Astrocyte (in vitro differentiated cells and primary cell): ENCODE measurements around the gene POLR3C.

Source experiments
- CTCF ChIP-seq: IDR thresholded peaks from 2 replicates; pipeline ENCODE4 v1.5.1; 2011; ENCODE audit warnings: low read depth, mild to moderate bottlenecking, inconsistent platforms, low read length, moderate library complexity; ENCODE audit not compliant: insufficient read depth
- EZH2 ChIP-seq: IDR thresholded peaks from 2 replicates; pipeline ENCODE4 v1.6.1; 2012; ENCODE audit warnings: mild to moderate bottlenecking, low read length, inconsistent platforms; ENCODE audit not compliant: insufficient read depth

- peak; percentile 15 for TF ChIP-seq CTCF
- TF ChIP-seq EZH2, result no peak
Observed at GRCh38 chr1:145855426-145855948, 31.5 kb downstream of the POLR3C start.
